Stimulated activated CD4-positive, alpha-beta T cell treated with anti-CD3 and anti-CD28 coated beads, Interleukin-4, amount 100 ng/mL, for 24 hours (primary cell): Measurements from ENCODE around the gene DESI1.
"Not testable (repeated sequence)": the region's sequence is repeated elsewhere in the genome, so short reads cannot be mapped to it uniquely, and the experiment has no call there.

Source experiments
- DNase-seq: peaks from one replicate; pipeline ENCODE4 v3.0.0-alpha.2; 2020

DESI1 gene

DNA sequence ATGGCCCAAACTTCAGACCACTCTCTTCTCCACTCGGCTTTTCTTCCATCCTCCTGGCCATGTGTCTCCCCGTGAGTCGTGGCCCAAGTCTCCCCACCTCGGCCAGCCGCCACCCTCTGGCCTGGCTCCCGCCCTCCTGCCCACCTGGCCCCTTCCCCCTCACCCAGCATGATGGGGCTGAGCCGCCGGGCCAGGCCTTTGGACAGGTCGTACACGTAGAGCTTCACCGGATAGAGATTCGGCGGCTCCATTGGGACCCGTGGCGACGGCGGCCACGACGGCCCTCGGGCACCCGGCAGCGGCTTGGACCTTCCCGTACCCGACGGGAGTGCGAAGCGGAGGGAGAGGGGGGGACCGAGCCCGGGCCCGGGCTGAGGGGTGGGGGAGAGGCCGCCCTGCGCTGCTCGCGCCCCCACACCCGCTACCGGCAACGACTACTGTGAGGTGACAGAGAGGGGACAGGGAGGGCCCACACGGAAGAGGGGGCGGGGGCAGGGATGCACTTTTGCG lies at the start of gene DESI1:
Gene DESI1 (minus strand): TSS at position 455 of the 510 bp plus-strand sequence. CDS start 204 bp downstream, at position 251.
- DNase-seq, result no peak

- no peak for DNase-seq
These were observed 48.4 kb upstream of the DESI1 start for GRCh38 chr22:41668971-41669911.

DNA sequence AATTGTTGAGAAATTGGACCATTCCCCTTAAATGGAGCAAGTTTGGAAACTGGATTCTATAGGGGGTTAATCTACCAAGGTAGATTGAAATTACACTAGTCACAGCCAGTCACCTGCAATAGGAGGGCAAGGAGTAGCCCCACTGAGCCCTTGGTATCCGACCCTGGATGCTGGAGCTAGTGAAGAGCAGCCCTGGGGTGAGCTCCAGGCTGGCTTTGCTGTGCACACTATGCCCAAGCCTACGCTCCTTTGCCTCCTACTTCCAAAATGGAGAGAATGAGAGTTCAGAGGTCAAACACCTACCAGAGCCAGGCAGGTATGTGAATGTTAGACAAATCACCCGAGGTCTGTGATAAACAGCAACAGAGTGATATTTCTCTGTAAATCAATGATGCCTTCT lies 44.1 kb upstream of the DESI1 start:
- DNase-seq, result no peak

DNA sequence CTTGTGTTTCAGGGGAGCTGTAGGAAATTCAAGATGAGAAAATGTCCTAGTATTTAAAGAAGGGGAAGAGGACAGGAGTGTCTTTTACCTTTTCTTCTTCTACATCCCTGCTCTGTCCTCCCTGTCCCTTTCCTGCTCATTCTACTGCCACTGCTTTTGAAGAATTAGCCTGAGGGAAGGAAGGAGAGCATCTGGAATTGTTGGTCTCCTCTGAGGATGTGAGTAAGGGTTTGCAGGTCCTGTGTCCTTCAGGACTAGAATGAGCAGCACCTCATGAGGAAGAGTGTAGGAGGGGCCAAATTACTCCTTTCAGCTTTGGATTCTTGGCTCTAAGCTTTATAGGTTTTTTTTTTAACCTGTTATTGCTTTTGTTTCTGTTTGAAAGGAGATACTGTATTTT lies 43.6 kb upstream of the DESI1 start:
- no peak for DNase-seq

- DNase-seq, result not testable (repeated sequence)
These were observed 42.8 kb upstream of the DESI1 start for GRCh38 chr22:41663594-41663993.

- DNase-seq, result no peak
These were observed 40.9 kb upstream of the DESI1 start for GRCh38 chr22:41661713-41662112.

DNA sequence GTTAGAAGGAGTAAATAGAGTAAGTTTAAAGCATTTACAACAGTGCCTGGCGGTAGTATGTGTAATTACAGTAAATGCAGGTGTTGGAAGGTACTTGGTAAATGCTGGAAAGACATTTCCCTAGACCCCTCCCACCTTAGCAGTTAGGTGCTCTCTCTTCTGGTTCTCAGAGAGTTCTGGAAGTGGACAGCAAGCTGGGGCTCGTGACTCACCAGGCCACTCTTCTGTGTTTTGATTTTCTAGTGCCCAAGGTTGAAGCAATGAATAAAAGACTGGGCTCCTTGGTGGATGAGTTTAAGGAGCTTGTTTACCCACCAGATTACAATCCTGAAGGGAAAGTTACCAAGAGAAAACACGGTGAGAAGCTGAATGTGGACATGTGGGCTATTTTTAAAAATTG lies 40.2 kb upstream of the DESI1 start:
- DNase-seq, result no peak

DNA sequence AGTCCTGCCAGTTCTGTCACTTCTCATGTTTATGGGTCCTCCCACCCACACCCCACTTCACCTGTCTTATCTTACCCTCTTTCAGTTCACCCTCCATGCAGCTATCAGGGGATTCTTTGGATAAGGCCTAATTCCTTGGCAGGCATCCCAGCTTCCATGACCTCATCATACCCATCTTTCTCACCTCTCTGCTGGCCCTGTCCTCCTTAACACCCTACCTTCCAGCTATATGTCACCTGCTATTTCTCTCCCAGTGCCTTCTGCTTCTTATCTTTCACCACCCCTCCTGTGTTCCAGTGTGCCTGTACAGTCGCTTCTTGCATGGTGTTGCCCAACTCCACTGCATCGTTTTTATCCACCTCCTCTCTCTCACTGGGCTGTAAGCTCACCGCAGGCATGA lies 39.6 kb upstream of the DESI1 start:
- no peak for DNase-seq

DNA sequence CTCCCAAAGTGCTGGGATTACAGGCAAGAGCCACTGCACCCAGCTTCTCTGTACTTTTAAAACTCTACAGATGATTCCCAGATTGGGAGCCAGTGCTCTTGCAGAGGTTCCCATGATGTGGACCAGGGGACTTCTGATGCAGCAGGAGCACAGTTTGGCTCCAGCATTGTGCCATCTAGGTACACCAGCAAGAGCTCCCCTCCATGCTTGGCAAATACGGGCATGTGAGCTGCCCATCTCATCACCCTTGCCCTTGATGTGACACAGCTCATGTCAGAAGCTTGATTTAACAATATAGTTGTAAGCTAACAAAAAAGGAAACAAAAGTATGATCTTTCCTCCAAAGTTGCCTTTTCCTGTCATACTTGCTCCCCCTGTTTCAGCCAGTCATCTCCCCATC lies 39.1 kb upstream of the DESI1 start:
- DNase-seq, result no peak

DNA sequence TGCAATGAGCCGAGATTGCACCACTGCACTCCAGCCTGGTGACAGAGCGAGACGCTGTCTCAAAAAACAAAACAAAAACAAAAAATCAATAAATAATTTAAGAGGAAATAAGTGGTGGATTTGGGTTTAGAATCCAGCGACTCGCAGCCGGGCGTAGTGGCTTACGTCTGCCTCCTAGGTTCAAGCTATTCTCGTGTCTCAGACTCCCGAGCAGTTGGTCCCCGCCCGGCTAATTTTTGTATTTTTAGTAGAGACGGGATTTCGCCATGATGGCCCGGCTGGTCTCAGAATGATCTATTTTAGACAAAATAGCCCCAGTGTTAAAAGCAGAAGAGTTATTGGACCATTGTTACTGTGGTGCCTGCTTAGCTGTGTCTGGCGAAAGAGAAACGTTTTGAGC lies 38.0 kb upstream of the DESI1 start:
- DNase-seq, result no peak

DNA sequence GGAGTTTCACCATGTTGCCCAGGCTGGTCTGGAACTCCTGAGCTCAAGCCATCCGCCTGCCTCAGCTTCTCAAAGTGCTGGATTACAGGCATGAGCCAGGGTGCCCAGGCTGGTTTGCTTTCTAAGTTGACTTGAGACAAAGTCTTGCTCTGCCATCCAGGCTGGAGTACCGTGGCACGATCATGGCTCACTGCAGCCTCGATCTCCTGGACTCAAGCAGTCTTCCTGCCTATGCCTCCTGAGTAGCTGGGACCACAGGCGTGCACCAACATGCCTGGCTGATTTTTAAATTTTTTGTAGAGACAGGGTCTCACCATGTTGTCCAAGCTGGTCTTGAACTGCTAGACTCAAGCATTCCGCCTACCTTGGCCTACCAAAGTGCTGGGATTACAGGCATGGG lies 36.9 kb upstream of the DESI1 start:
- no peak for DNase-seq

- DNase-seq, result no peak
These were observed 35.7 kb upstream of the DESI1 start for GRCh38 chr22:41656556-41656955.

DNA sequence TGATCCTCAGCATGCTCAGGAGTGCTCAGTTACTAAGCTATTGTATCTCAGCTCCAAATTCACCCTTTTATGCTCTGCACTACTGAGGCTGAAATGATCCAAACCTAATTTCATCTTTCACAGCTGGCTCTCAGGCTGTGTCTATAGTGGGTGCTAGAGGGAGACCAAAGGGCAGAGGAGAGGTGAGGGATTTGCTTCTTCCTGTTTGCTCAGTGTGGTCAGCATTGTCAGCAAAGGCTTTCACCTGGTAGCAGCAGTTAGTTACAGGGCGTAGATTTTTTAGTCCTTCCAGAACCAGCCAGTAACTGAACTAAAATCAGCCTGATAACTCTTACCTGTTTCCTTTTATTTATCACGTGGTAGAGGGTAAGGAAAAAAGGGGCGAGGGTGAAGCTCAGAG lies 33.5 kb upstream of the DESI1 start:
- DNase-seq, result no peak

DNA sequence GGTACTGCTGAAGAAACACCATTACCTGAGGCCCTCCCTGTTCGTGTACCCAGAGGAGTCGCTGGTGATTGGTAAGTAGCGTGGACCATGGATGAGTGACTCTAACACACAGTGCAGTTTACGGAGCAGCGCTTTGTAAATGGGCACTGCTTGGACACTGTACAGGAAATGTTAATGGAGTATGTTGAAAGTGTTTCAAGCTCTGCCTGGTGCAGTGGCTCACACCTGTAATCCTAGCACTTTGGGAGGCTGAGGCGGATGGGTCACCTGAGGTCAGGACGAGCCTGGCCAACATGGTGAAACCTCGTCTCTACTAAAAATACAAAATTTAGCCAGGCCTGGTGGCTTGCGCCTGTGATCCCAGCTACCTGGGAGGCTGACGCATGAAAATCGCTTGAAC lies 30.0 kb upstream of the DESI1 start:
- DNase-seq, result no peak

DNA sequence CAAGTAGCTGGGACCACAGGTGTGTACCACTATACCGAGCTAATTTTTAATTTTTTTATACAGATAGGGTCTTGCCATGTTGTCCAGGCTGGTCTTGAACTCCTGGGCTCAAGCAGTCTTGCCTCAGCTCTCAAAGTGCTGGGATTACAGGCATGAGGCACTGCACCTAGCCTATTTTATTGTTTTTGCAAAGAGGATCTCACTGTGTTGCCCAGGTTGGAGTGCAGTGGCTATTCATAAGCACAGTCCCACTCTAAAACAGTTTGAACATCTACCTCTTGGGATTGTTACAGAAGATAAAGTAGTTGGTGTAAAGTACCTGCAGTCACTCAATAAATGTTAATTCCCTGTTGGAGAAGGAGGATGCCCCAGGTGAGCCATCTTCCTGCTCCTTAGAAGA lies 29.4 kb upstream of the DESI1 start:
- DNase-seq, result no peak

- no peak for DNase-seq
These were observed 27.6 kb upstream of the DESI1 start for GRCh38 chr22:41648432-41648831.

DNA sequence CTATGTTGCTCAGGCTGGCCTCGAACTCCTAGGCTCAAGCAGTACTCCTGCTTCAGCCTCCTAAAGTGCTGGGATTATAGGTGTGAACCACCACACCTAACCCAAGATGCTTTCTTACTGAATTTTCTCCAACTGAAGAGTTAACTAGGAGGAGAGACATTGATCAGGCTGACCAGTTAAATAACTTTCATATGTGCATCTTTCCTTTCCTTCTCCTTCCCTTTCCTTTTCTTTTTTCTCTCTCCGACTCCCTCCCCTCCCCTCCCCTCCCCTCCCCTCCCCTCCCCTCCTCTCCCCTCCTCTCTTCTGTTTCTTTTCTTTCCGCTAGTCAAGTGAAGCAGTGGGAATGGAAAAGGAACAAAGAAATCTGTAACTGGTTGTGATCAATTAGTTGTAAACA lies 26.9 kb upstream of the DESI1 start:
- DNase-seq, result no peak

GRCh38 chr22:41642331-41643110 lies 21.7 kb upstream of the DESI1 start:
- no peak for DNase-seq

GRCh38 chr22:41641854-41642253 lies 21.0 kb upstream of the DESI1 start:
- DNase-seq, result no peak

DNA sequence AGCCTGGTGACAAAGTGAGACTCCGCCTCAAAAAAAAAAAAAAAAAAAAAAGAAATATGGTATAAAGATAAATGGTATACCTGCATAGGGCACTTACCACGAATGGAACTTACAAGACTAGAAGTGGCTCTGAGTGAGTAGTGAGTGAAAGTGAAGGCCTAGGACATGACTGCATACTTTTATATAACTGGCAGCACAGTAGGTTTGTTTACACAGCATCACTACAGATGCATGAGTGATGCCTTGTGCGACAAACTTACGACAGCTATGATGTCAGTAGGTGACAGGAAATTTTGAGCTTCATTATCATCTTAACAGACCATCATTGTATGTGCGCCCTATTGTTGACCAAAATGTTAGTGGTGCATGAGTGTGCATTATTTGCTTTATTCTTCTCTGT lies 17.9 kb upstream of the DESI1 start:
- no peak for DNase-seq

GRCh38 chr22:41638124-41638523 lies 17.3 kb upstream of the DESI1 start:
- no peak for DNase-seq

DNA sequence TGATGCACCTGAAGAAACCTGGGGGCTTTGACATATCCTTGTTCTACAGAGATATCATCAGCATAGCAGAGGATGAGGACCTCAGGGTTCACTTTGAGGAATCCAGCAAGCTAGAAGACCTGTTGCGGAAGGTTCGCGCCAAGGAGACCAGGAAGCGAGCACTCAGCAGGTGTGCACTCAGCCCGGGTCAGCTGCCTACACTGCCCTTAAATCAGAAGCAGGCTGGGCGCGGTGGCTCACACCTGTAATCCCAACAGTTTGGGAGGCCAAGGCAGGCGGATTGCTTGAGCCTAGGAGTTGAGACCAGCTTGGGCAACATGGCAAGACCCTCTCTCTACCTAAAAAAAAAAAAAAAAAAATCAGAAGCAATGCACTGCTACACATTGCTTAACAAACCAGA lies 16.8 kb upstream of the DESI1 start:
- not testable (repeated sequence) for DNase-seq

DNA sequence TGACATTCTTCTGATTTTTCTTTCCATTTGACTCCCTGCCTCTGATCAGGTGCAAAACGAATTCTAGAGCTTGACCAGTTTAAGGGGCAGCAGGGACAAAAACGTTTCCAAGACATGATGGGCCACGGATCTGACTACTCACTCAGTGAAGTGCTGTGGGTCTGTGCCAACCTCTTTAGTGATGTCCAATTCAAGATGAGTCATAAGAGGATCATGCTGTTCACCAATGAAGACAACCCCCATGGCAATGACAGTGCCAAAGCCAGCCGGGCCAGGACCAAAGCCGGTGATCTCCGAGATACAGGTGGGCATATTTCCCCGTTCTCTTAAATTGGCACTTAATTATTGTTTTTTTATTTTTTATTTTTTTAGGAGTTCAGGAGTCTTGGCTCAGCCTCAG lies 15.6 kb upstream of the DESI1 start:
- no peak for DNase-seq

GRCh38 chr22:41634610-41635009 lies 13.8 kb upstream of the DESI1 start:
- DNase-seq, result not testable (repeated sequence)
